ENCODE data around the gene ARPC2.

Gene ARPC2

GRCh38 chr2:218217360-218218267 lies 625 bp downstream of the ARPC2 start:
- peak; percentile 67 for DNase-seq (ENCODE audit: low read depth)

DNA sequence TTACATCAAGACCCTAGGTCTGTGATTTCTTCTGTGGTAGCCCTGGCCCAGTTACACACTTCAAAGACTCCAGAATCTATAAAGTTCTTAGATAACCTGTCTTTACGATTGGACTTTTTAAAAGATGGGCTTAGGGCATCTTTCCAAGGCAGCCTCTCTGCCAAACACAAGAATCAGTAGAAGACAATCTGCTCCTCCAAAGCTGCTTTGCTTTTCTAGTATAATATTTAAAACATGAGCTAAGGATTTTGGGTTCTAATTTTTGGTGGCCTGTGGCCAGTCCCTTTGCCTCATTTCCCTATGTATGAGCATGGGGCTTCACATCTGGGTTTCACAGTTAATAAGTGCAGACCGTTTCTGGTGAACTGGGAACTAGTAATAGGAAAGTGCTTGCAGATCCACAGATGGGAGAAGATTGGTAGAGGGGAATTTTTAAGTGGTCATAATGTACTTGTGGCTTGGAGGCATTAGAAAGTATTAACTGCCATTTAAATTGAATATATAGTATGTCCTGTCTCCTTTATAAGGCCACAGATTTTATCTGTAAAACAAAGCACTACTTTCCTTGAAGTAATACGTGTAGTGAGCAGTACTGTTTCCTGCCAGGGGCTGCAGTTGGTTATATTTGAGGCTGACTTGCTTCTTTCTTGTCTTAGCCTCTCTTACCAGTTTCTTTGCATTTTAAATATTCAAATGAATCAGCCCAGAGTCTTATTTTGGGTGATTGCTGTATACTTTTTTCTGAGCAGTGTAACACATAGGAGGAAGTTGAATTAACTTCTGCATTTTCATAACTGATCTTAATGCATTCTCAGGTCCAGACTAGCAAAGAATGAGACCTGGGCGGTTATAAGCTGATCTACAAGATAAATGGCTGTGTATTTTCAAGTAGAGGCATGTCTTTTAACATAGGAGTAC lies 1.5 kb downstream of the ARPC2 start:
- no peak for DNase-seq (ENCODE audit: low read depth)

GRCh38 chr2:218219934-218220333 lies 2.9 kb downstream of the ARPC2 start:
- no peak for DNase-seq (ENCODE audit: low read depth)

- no peak for DNase-seq (ENCODE audit: low read depth)
Measured at GRCh38 chr2:218221000-218221399, 4.0 kb downstream of the ARPC2 start.

DNA sequence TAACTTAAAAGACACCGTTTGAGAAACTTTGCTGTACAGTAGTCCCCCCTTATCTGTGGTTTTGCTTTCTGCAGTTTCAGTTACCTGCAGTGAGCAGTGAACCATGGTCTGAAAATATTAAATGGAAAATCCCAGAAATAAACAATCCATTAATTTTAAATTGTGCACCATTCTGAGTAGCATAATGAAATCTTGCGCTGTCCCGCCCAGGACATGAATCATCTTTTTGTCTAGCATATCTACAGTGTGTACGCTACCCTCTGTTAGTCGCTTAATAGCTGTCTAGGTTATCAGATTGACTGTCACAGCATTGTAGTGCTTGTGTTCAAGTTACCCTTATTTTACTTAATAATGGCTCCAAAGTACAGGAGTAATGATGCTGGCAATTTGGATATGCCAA lies 6.1 kb downstream of the ARPC2 start:
- DNase-seq (ENCODE audit: low read depth) = no peak

GRCh38 chr2:218224186-218224585 lies 7.2 kb downstream of the ARPC2 start:
- no peak for DNase-seq (ENCODE audit: low read depth)

DNA sequence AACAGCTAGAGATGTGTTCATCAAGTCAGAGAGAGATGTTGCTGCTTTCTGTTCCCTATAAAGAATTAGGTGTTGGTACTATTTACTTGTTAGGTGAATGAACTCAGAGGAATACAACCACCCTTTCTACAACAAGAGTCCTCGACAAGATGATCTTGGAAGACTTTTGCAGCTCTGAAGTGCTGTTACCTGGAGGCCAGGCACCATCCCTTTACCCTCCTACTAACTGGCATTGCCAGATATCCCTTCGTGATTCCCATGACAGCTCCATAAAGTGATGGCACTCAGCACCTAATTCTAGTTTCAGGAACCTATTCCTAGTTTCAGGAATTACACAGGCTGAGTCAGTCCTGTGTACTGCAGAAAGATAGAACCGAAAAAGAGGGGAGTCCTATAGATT lies 9.9 kb downstream of the ARPC2 start:
- DNase-seq (ENCODE audit: low read depth) = no peak

DNA sequence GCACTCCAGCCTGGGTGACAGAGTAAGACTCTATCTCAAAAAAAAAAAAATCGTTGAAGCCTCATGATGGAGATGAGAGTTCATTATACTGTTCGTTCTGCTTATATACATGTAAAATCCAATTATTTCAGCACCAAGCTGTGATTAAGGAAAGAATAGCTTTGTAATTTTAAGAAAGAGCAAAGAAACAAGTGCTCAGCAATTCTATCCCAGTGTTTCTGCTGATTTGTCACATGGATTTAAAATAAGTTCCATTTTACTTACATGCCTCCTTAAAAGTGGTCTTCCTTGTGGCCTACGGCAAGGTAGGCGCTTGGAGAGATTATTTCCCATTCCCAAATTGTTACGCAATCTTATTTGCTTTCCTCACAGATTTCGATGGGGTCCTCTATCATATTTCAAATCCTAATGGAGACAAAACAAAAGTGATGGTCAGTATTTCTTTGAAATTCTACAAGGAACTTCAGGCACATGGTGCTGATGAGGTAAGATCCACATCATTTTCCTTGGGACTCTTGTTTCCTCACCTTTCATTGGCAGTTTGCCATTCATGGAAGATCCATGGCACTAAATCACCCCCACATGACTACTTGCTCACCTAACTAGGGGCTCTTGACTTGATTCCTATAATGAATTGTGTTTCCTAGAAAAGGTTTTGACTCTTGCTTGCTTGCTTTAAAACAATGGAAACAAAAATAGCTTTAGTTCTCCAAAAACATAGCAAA lies 11.5 kb downstream of the ARPC2 start:
- no peak for DNase-seq (ENCODE audit: low read depth)

DNA sequence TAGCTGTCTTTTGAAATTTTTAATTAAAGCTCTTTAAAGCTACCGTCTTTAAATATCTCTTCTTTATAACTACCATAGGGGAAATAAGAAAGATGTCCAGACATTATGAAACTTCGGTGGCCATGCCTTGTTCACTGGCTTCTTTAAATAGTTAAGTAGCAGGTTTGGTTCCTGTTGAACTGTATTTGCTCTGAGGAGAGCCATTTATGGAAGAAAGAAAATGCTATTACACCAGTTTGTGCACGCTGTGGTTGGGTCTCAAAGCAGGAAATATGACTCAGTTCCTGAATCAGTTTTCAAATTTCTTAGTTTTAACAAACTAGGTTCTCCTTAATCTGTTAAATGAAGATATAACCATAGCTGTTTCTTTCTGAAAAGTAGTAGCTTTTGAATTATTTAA lies 12.2 kb downstream of the ARPC2 start:
- no peak for DNase-seq (ENCODE audit: low read depth)

DNA sequence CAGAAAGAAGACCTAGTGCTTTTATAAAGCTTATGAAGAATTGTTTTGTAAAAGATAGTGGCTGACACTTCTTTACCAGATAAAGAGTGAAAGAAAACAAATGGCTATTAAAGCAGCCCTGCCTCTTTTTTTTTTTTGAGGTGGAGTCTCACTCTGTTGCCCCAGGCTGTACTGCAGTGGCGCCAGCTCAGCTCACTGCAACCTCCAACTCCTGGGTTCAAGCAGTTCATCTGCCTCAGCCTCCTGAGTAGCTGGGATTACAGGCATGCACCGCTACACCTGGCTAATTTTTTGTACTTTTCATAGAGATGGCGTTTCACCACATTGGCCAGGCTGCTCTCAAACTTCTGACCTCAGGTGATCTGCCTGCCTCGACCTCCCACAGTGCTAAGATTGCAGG lies 12.9 kb downstream of the ARPC2 start:
- DNase-seq (ENCODE audit: low read depth) = no peak

DNA sequence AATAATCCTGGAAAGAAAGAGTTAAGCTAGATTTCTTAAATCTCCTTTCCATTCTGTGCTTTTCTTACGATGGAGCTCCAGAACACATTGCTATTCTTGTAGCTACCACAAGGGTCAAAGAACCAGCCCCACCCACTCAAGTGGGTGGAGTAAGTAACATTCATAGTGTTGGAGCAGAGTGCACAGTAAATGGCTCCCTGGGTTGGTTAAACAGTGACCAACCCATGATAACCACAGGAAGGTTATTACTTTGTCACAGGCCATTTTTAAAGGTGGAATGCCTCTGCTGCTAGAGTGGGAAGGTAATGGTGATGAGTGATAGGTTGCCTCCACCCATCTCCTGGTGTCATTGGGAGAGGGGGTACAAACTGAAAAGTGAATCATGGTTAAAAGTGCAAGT lies 13.9 kb downstream of the ARPC2 start:
- no peak for DNase-seq (ENCODE audit: low read depth)

- DNase-seq (ENCODE audit: low read depth) = no peak
Measured at GRCh38 chr2:218233543-218233942, 16.6 kb downstream of the ARPC2 start.

- no peak for DNase-seq (ENCODE audit: low read depth)
Measured at GRCh38 chr2:218234521-218234920, 17.5 kb downstream of the ARPC2 start.

DNA sequence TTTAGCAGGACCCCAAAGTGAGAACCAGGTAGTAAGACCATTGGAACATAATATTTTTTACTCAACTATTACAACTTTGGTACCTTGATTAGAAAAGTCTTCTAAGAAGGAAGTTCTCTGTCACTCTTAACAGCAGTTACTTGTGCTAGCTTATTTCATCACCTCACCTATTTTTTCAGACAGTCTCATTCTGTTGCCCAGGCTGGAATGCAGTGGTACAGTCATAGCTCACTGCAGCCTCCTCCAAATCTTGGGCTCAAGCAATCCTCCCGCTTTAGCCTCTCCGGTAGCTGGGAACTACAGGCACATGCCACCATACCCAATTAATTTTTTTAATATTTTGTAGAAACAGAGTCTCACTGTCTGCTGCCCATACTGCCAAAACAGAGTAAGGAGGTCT lies 18.0 kb downstream of the ARPC2 start:
- no peak for DNase-seq (ENCODE audit: low read depth)

- no peak for DNase-seq (ENCODE audit: low read depth)
Measured at GRCh38 chr2:218236829-218237228, 19.8 kb downstream of the ARPC2 start.

DNA sequence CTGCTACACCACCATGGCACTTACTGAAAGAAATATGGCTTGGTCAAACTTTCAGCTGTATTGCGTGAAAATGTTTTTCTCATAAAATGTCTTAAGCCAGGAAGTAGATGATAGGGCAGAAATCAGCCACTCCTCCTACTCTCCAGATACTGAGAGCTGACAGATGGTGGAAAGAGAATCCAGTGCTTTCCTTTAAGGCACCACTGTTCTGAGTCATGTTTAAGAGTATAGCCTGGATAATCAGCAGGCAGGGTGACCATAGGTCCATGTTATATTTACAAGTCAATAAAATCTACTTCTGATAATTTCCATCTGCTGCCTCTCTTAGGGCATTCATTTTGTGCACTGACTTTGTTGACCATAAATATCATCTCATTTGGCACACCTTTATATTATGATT lies 21.9 kb downstream of the ARPC2 start:
- DNase-seq (ENCODE audit: low read depth) = no peak

GRCh38 chr2:218244204-218244603 lies 27.2 kb downstream of the ARPC2 start:
- no peak for DNase-seq (ENCODE audit: low read depth)

GRCh38 chr2:218244665-218245064 lies 27.7 kb downstream of the ARPC2 start:
- no peak for DNase-seq (ENCODE audit: low read depth)

- no peak for DNase-seq (ENCODE audit: low read depth)
Measured at GRCh38 chr2:218245214-218245613, 28.2 kb downstream of the ARPC2 start.

DNA sequence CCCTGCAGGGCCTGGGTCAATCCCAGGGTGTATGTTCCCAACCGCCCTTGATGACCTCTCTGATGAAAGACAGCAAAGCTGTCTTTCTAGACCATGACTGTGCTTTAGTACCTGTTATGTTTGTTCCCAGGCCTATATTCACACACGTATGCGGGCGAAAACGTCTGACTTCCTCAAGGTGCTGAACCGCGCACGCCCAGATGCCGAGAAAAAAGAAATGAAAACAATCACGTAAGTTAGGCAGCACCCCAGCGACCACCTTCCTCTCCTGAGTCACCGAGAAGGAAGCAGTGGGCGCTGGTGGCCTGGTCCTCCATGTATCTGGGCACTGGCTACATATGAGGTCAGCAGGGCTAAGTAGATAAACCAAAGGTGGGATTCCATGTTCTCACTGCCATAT lies 32.7 kb downstream of the ARPC2 start:
- DNase-seq (ENCODE audit: low read depth) = no peak

GRCh38 chr2:218252509-218253231 lies 35.7 kb downstream of the ARPC2 start:
- DNase-seq (ENCODE audit: low read depth) = no peak

GRCh38 chr2:218253232-218253625 lies 36.2 kb downstream of the ARPC2 start:
- DNase-seq (ENCODE audit: low read depth) = no peak

Data from stimulated activated CD8-positive, alpha-beta memory T cell treated with anti-CD3 and anti-CD28 coated beads, Interleukin-12 subunit alpha, Interleukin-12 subunit beta, amount 100 ng/mL, for 4 hours (primary cell).